ENCODE data around the gene GPR78. TPM values are rescaled to one million over a fixed set of nuclear protein-coding genes. Genes with fewer than 3 reads are reported as not detected.
A peak's percentile ranks its signal among the peaks of the same experiment; 100 is the strongest.

Gene GPR78
- total and polyA plus RNA-seq, 4 donors, result 0.05 to 0.28 TPM; not detected in 2

GRCh38 chr4:8586671-8587468 is 6.7 kb downstream of the GPR78 start:
- no peak overlapping the region for H3K27ac ChIP-seq (ENCODE audit: low read depth in 1 of 2, low read length in 1 of 2)
- no peak overlapping the region for H3K4me3 ChIP-seq
- TF ChIP-seq CTCF (IDR thresholded peaks at IDR 0.05; ENCODE audit: control extremely low read depth, extremely low read depth), result no peak
- ATAC-seq (ENCODE audit: insufficient read depth, low FRiP score) (no peak), DNase-seq (peak in 1 of 3 donors; percentile 13)
- H3K9me3 ChIP-seq (ENCODE audit: control insufficient read depth in 4 of 4, insufficient read depth in 3 of 4, low read length in 3 of 4), result peaks cover 0 to 1% (median 0%) of the 10 kb centered on the region in 4 donors
- 76 to 82% methylated on average over 37 of the region's 37 CpGs for WGBS, 2 donors
- H3K9ac ChIP-seq (ENCODE audit: insufficient read depth in 1 of 2, low read length in 2 of 2), result no peak overlapping the region
- H3K4me1 ChIP-seq (ENCODE audit: control insufficient read depth in 5 of 5, insufficient read depth in 5 of 5, low read length in 5 of 5), result peaks cover 0 to 8% (median 0%) of the 10 kb centered on the region in 5 donors
- H3K36me3 ChIP-seq (ENCODE audit: control insufficient read depth in 4 of 4, insufficient read depth in 4 of 4, low read length in 4 of 4), result no peaks in the 10 kb centered on the region
- peaks cover 1 to 28% (median 3%) of the 10 kb centered on the region in 3 donors for H3K27me3 ChIP-seq (ENCODE audit: control insufficient read depth in 3 of 3, insufficient read depth in 3 of 3, low read length in 2 of 3)

GRCh38 chr4:8587469-8588195 is 7.4 kb downstream of the GPR78 start:
- H3K9me3 ChIP-seq (ENCODE audit: control insufficient read depth in 4 of 4, insufficient read depth in 3 of 4, low read length in 3 of 4), result no peaks in the 10 kb centered on the region
- no peaks in the 10 kb centered on the region for H3K36me3 ChIP-seq (ENCODE audit: control insufficient read depth in 4 of 4, insufficient read depth in 4 of 4, low read length in 4 of 4)
- H3K4me3 ChIP-seq, result no peak overlapping the region
- no peak overlapping the region for H3K9ac ChIP-seq (ENCODE audit: insufficient read depth in 1 of 2, low read length in 2 of 2)
- peaks cover 0 to 30% (median 8%) of the 10 kb centered on the region in 3 donors for H3K27me3 ChIP-seq (ENCODE audit: control insufficient read depth in 3 of 3, insufficient read depth in 3 of 3, low read length in 2 of 3)
- no peak for TF ChIP-seq CTCF (IDR thresholded peaks at IDR 0.05; ENCODE audit: control extremely low read depth, extremely low read depth)
- no peak overlapping the region for H3K27ac ChIP-seq (ENCODE audit: low read depth in 1 of 2, low read length in 1 of 2)
- 79 to 85% methylated on average over 13 to 18 of the region's 18 CpGs for whole genome bisulfite sequencing, 2 donors
- no peak for ATAC-seq (ENCODE audit: insufficient read depth, low FRiP score)
- H3K4me1 ChIP-seq (ENCODE audit: control insufficient read depth in 5 of 5, insufficient read depth in 5 of 5, low read length in 5 of 5), result peaks cover 0 to 13% (median 0%) of the 10 kb centered on the region in 5 donors
- DNase-seq, result peak in 1 of 3 donors; percentile 8

GRCh38 chr4:8588196-8588470 is 7.9 kb downstream of the GPR78 start:
- Histone ChIP-seq H3K9ac (ENCODE audit: insufficient read depth in 1 of 2, low read length in 2 of 2) (no peak overlapping the region), H3K36me3 (ENCODE audit: control insufficient read depth in 4 of 4, insufficient read depth in 4 of 4, low read length in 4 of 4) (no peaks in the 10 kb centered on the region), H3K27ac (ENCODE audit: low read depth in 1 of 2, low read length in 1 of 2) (no peak overlapping the region), H3K27me3 (ENCODE audit: control insufficient read depth in 3 of 3, insufficient read depth in 3 of 3, low read length in 2 of 3) (peaks cover 0 to 32% (median 12%) of the 10 kb centered on the region in 3 donors), H3K4me1 (ENCODE audit: control insufficient read depth in 5 of 5, insufficient read depth in 5 of 5, low read length in 5 of 5) (peaks cover 0 to 13% (median 0%) of the 10 kb centered on the region in 5 donors), H3K9me3 (ENCODE audit: control insufficient read depth in 4 of 4, insufficient read depth in 3 of 4, low read length in 3 of 4) (no peaks in the 10 kb centered on the region), H3K4me3 (no peak overlapping the region)
- no peak for TF ChIP-seq CTCF (IDR thresholded peaks at IDR 0.05; ENCODE audit: control extremely low read depth, extremely low read depth)
- no peak for DNase-seq
- no peak for ATAC-seq (ENCODE audit: insufficient read depth, low FRiP score)
- WGBS, 2 donors, result 91 to 95% methylated on average over 2 of the region's 2 CpGs
